Sigmoid colon (tissue), 4 donors: ENCODE data around the gene SLC31A1.

Experiments
- CTCF ChIP-seq, 4 experiments: fragments of 450-650 bp in 3 of 4; fragments of 200-600 bp in 1 of 4; IDR thresholded peaks; one replicate each; pipeline ENCODE4 v1.5.1; 2016 to 2019; ENCODE audit warnings: antibody characterized with exemption in 4 of 4, mild to moderate bottlenecking in 3 of 4, moderate library complexity in 2 of 4
- EP300 ChIP-seq, 4 donors: sonication (generic); formaldehyde crosslinking; IDR thresholded peaks; one replicate each; pipeline ENCODE4 v1.6.1; 2017; ENCODE audit warnings: antibody characterized with exemption in 4 of 4
- POLR2A ChIP-seq, 2 donors: fragments of 450-650 bp; IDR thresholded peaks; one replicate each; pipeline ENCODE4 v1.6.1; 2016; ENCODE audit warnings: antibody characterized with exemption in 2 of 2, mild to moderate bottlenecking in 2 of 2, moderate library complexity in 2 of 2
- POLR2AphosphoS5 ChIP-seq, 4 donors: sonication (generic); formaldehyde crosslinking; IDR thresholded peaks; one replicate each; pipeline ENCODE4 v1.6.1; 2017; ENCODE audit warnings: antibody characterized with exemption in 4 of 4

DNA sequence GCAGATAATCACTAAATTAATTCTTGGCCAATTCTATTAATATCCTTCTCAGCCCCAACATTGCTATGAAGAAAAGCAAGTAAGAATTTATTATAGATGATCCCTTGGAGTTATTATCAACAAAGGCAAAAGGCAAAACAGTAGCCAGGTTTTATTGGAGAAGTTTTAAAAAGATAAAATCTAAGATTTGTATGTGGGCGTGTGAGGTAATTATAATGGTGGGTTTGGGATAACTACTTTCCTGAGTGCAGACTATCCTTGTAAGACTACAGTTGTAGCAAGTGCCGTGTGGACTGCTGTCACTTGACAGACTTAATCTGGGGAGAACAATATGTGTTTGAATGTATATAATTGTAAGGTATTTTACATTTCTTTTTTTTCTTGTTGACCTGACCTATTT, 23.2 kb downstream of the SLC31A1 start:
- TF ChIP-seq POLR2A (IDR thresholded peaks at IDR 0.05) (no peak), CTCF (IDR thresholded peaks at IDR 0.05) (no peak), POLR2AphosphoS5 (IDR thresholded peaks at IDR 0.05) (no peak), EP300 (IDR thresholded peaks at IDR 0.05) (no peak)
